Neuronal stem cell (in vitro differentiated cells): Measurements from ENCODE around the gene EMC9.

Experiments used
- DNase-seq: peaks from one replicate; pipeline ENCODE4 v3.0.0-alpha.2; 2013; ENCODE audit warnings: low spot score
- H2AFZ ChIP-seq: one replicate; pipeline ENCODE4 v1.6.1; 2013; ENCODE audit warnings: mild to moderate bottlenecking, low read length, inconsistent platforms
- H2AK5ac ChIP-seq: 2 replicates; pipeline ENCODE4 v1.6.1; 2013; ENCODE audit warnings: low read depth, mild to moderate bottlenecking, inconsistent platforms, low read length, moderate library complexity, mixed read lengths
- H2BK120ac ChIP-seq: 2 replicates; pipeline ENCODE4 v1.6.1; 2013; ENCODE audit warnings: low read depth, mild to moderate bottlenecking, inconsistent platforms, low read length, moderate library complexity, mixed read lengths
- H2BK12ac ChIP-seq: one replicate; pipeline ENCODE4 v1.6.1; 2013; ENCODE audit warnings: low read length, inconsistent platforms
- H2BK15ac ChIP-seq: 2 replicates; pipeline ENCODE4 v1.6.1; 2013; ENCODE audit warnings: mild to moderate bottlenecking, low read length, inconsistent platforms, mixed read lengths
- H2BK5ac ChIP-seq: one replicate; pipeline ENCODE4 v1.6.1; 2013; ENCODE audit warnings: inconsistent platforms, mild to moderate bottlenecking, low read length, moderate library complexity
- H3K14ac ChIP-seq: one replicate; pipeline ENCODE4 v1.6.1; 2013; ENCODE audit warnings: low read length, inconsistent platforms
- H3K18ac ChIP-seq: 2 replicates; pipeline ENCODE4 v1.6.1; 2013; ENCODE audit warnings: low read length, inconsistent platforms
- H3K23ac ChIP-seq: 2 replicates; pipeline ENCODE4 v1.6.1; 2013; ENCODE audit warnings: low read depth, mild to moderate bottlenecking, mixed read lengths, low read length, inconsistent platforms; ENCODE audit not compliant: poor library complexity
- H3K27ac ChIP-seq: replicated peaks from 3 replicates; pipeline ENCODE4 v1.5.1; 2013; ENCODE audit warnings: low read length, inconsistent platforms
- H3K27me3 ChIP-seq, 3 experiments: 2 replicates each; pipeline ENCODE4 v1.6.1; 2013; ENCODE audit warnings: low read length in 3 of 3, mild to moderate bottlenecking in 2 of 3, inconsistent platforms in 1 of 3, low read depth in 1 of 3, mixed read lengths in 1 of 3, moderate library complexity in 1 of 3; ENCODE audit not compliant: control insufficient read depth in 3 of 3, insufficient read depth in 3 of 3
- H3K36me3 ChIP-seq, 2 donors: replicated peaks in 1 of 2; 2 replicates each; pipeline ENCODE4 v1.6.1; 2013; ENCODE audit warnings: low read length in 2 of 2; ENCODE audit not compliant: control insufficient read depth in 2 of 2, insufficient read depth in 2 of 2
- H3K4ac ChIP-seq: 2 replicates; pipeline ENCODE4 v1.6.1; 2013; ENCODE audit warnings: inconsistent platforms, mild to moderate bottlenecking, low read length, moderate library complexity
- H3K4me1 ChIP-seq, 2 donors: 1 replicate in 1 of 2; 2 replicates in 1 of 2; pipeline ENCODE4 v1.6.1; 2013; ENCODE audit warnings: low read length in 2 of 2, low read depth in 1 of 2; ENCODE audit not compliant: control insufficient read depth in 2 of 2, insufficient read depth in 1 of 2
- H3K4me2 ChIP-seq: one replicate; pipeline ENCODE4 v1.6.1; 2013; ENCODE audit warnings: mild to moderate bottlenecking, low read length, inconsistent platforms; ENCODE audit not compliant: insufficient read depth, poor library complexity, severe bottlenecking
- H3K4me3 ChIP-seq, 2 donors: 2 replicates each; pipeline ENCODE4 v1.5.1; 2013; ENCODE audit warnings: low read length in 2 of 2, mild to moderate bottlenecking in 2 of 2, inconsistent platforms in 1 of 2, moderate library complexity in 1 of 2
- H3K79me1 ChIP-seq: one replicate; pipeline ENCODE4 v1.6.1; 2013; ENCODE audit warnings: low read depth, mild to moderate bottlenecking, inconsistent platforms, low read length, moderate library complexity
- H3K9ac ChIP-seq: one replicate; pipeline ENCODE4 v1.6.1; 2013; ENCODE audit warnings: mild to moderate bottlenecking, low read depth, low read length, inconsistent platforms; ENCODE audit not compliant: poor library complexity
- H3K9me3 ChIP-seq, 2 donors: replicated peaks in 1 of 2; 2 replicates each; pipeline versions ENCODE3 to v1.6.1; 2013; ENCODE audit warnings: low read length in 2 of 2, mild to moderate bottlenecking in 2 of 2, inconsistent platforms in 1 of 2, low read depth in 1 of 2, mixed read lengths in 1 of 2, moderate library complexity in 1 of 2; ENCODE audit not compliant: control insufficient read depth in 2 of 2, insufficient read depth in 1 of 2
- H4K8ac ChIP-seq: one replicate; pipeline ENCODE4 v1.6.1; 2013; ENCODE audit warnings: low read depth, mild to moderate bottlenecking, inconsistent platforms, low read length, moderate library complexity
- H4K91ac ChIP-seq: one replicate; pipeline ENCODE4 v1.6.1; 2013; ENCODE audit warnings: low read length, low read depth, mild to moderate bottlenecking, inconsistent platforms; ENCODE audit not compliant: poor library complexity
- WGBS, 2 donors: extraction: QIAGEN DNeasy Blood & Tissue Kit; methylation state at CpG; one replicate each; pipeline ENCODE4 v1.1.7; 2013; ENCODE audit warnings: missing lambda C conversion rate in 2 of 2, mixed read lengths in 1 of 2; ENCODE audit not compliant: insufficient read length in 2 of 2, insufficient replicate concordance in 1 of 2; ENCODE audit errors: extremely low coverage in 2 of 2; 5-methylcytosine and 5-hydroxymethylcytosine counted together

Gene EMC9

GRCh38 chr14:24110523-24110922 is 30.9 kb downstream of the EMC9 start:
- Histone ChIP-seq H2BK15ac (no peak overlapping the region), H3K79me1 (no peaks in the 10 kb centered on the region), H3K14ac (no peak overlapping the region), H3K9me3 (no peaks in the 10 kb centered on the region), H3K4ac (no peak overlapping the region), H3K23ac (no peak overlapping the region), H3K18ac (no peak overlapping the region), H3K4me3 (no peak overlapping the region), H2BK5ac (no peak overlapping the region), H3K4me1 (peaks cover 1 to 3% of the 10 kb centered on the region in 2 donors), H2AK5ac (no peak overlapping the region), H3K27me3 (no peaks in the 10 kb centered on the region), H2BK12ac (no peak overlapping the region), H4K8ac (no peak overlapping the region), H3K36me3 (no peaks in the 10 kb centered on the region), H2BK120ac (no peak overlapping the region), H4K91ac (no peak overlapping the region), H3K9ac (no peak overlapping the region), H3K4me2 (no peak overlapping the region), H3K27ac (no peak overlapping the region), H2AFZ (no peak overlapping the region)
- WGBS, 2 donors, result no CpG with 5 or more reads among the region's 1 CpG
- no peak for DNase-seq

GRCh38 chr14:24110060-24110459 is 31.3 kb downstream of the EMC9 start:
- H3K27ac ChIP-seq, result no peak overlapping the region
- no peaks in the 10 kb centered on the region for H3K79me1 ChIP-seq
- no CpG with 5 or more reads among the region's 9 CpGs for WGBS, 2 donors

GRCh38 chr14:24108336-24108874 is 33.0 kb downstream of the EMC9 start:
- peak overlapping the region; percentile 71 for H2AFZ ChIP-seq
- no peaks in the 10 kb centered on the region for H3K4me1 ChIP-seq
- H3K4me2 ChIP-seq, result no peak overlapping the region
- H3K27ac ChIP-seq, result no peak overlapping the region
- H2BK5ac ChIP-seq, result no peak overlapping the region
- no peak overlapping the region for H3K9ac ChIP-seq
- H3K4ac ChIP-seq, result no peak overlapping the region
- H3K9me3 ChIP-seq, result peaks cover 0 to 2% of the 10 kb centered on the region in 2 donors
- H4K91ac ChIP-seq, result no peak overlapping the region
- no peaks in the 10 kb centered on the region for H3K79me1 ChIP-seq
- H2BK15ac ChIP-seq, result no peak overlapping the region
- no peak overlapping the region for H2BK12ac ChIP-seq
- H3K27me3 ChIP-seq, result no peaks in the 10 kb centered on the region
- H2AK5ac ChIP-seq, result no peak overlapping the region
- H4K8ac ChIP-seq, result no peak overlapping the region
- DNase-seq, result no peak
- WGBS, 2 donors, result no CpG with 5 or more reads among the region's 5 CpGs
- no peak overlapping the region for H3K18ac ChIP-seq
- H2BK120ac ChIP-seq, result no peak overlapping the region
- H3K23ac ChIP-seq, result no peak overlapping the region
- peaks cover 4 to 8% of the 10 kb centered on the region in 2 donors for H3K36me3 ChIP-seq
- H3K14ac ChIP-seq, result no peak overlapping the region
- H3K4me3 ChIP-seq, result no peak overlapping the region

More at GRCh38 chr14:24110060-24110459, 31.3 kb downstream of the EMC9 start:
- no peak overlapping the region for H2AFZ ChIP-seq
- H2BK120ac ChIP-seq, result no peak overlapping the region
- H2BK5ac ChIP-seq, result no peak overlapping the region
- no peaks in the 10 kb centered on the region for H3K4me1 ChIP-seq
- H2AK5ac ChIP-seq, result no peak overlapping the region
- H3K14ac ChIP-seq, result no peak overlapping the region
- H3K9ac ChIP-seq, result no peak overlapping the region
- H3K36me3 ChIP-seq, result no peaks in the 10 kb centered on the region
- H3K18ac ChIP-seq, result no peak overlapping the region
- DNase-seq, result no peak
- H3K4me3 ChIP-seq, result no peak overlapping the region
- no peak overlapping the region for H3K4me2 ChIP-seq
- H2BK15ac ChIP-seq, result no peak overlapping the region
- no peak overlapping the region for H4K91ac ChIP-seq
- H2BK12ac ChIP-seq, result no peak overlapping the region
- H3K4ac ChIP-seq, result no peak overlapping the region
- H3K23ac ChIP-seq, result no peak overlapping the region
- no peaks in the 10 kb centered on the region for H3K27me3 ChIP-seq
- no peaks in the 10 kb centered on the region for H3K9me3 ChIP-seq
- no peak overlapping the region for H4K8ac ChIP-seq

- Histone ChIP-seq H4K8ac (no peak overlapping the region), H3K23ac (no peak overlapping the region), H3K4ac (no peak overlapping the region), H3K9ac (no peak overlapping the region), H3K4me3 (no peak overlapping the region), H3K4me1 (no peaks in the 10 kb centered on the region), H2BK12ac (no peak overlapping the region), H3K27me3 (no peaks in the 10 kb centered on the region), H2AFZ (no peak overlapping the region), H3K27ac (no peak overlapping the region), H3K14ac (no peak overlapping the region), H2BK120ac (no peak overlapping the region), H2AK5ac (no peak overlapping the region), H3K79me1 (no peaks in the 10 kb centered on the region), H3K18ac (no peak overlapping the region), H3K36me3 (peaks cover 13 to 17% of the 10 kb centered on the region in 2 donors), H4K91ac (no peak overlapping the region), H2BK5ac (no peak overlapping the region), H2BK15ac (no peak overlapping the region), H3K4me2 (no peak overlapping the region), H3K9me3 (peaks cover 0 to 2% of the 10 kb centered on the region in 2 donors)
- DNase-seq, result no peak
- no CpG with 5 or more reads among the region's 4 CpGs for WGBS, 2 donors
These were observed 34.6 kb downstream of the EMC9 start for GRCh38 chr14:24106672-24107271.
